Measurements from ENCODE around the gene IL25.

- TF ChIP-seq CTCF (conservative IDR thresholded peaks at IDR 0.05; ENCODE audit: low read depth, low read length) (no peak), CEBPB (IDR thresholded peaks at IDR 0.05; ENCODE audit: low read depth, low read length) (no peak), BHLHE40 (IDR thresholded peaks at IDR 0.05; ENCODE audit: low read depth, low read length) (no peak), POLR2A (IDR thresholded peaks at IDR 0.05; ENCODE audit: low read depth, low read length) (no peak), RAD21 (IDR thresholded peaks at IDR 0.05; ENCODE audit: low read length) (no peak), RCOR1 (IDR thresholded peaks at IDR 0.05; ENCODE audit: insufficient replicate concordance, low read length) (no peak), MXI1 (IDR thresholded peaks at IDR 0.05; ENCODE audit: borderline replicate concordance, low read depth, low read length) (no peak)
These were observed at the start of gene IL25 for GRCh38 chr14:23372509-23372908.
